H1 (cell line): ENCODE results near the gene EIF5A2. TPM values are rescaled to one million over a fixed set of nuclear protein-coding genes. Genes with fewer than 3 reads are reported as not detected.
A peak's percentile ranks its signal among the peaks of the same experiment; 100 is the strongest.

Source experiments
- CTCF ChIA-PET: fragments of 300-600 bp; sonication (Branson Sonifier 250); formaldehyde crosslinking; loops from one replicate; lab custom pipeline; 2021; ENCODE audit not compliant: partially characterized antibody; lab: Charles Lee
- POLR2A ChIA-PET: fragments of 300-600 bp; sonication (Branson Sonifier 250); formaldehyde crosslinking; loops from one replicate; lab custom pipeline; 2021; ENCODE audit warnings: inconsistent platforms; ENCODE audit not compliant: partially characterized antibody; lab: Charles Lee
- DNase-seq, 2 experiments: peaks; one replicate each; pipeline versions ENCODE4 v3.0.0 to v3.0.0-alpha.2; 2010 to 2022; ENCODE audit warnings: low spot score in 2 of 2, low read depth in 1 of 2, mixed read lengths in 1 of 2
- FAIRE-seq: peaks from 2 replicates; lab custom pipeline; 2011; peaks lifted over from hg19 to GRCh38; lab: Jason Lieb, UNC
- H2AFZ ChIP-seq: 2 replicates; pipeline ENCODE4 v1.8.1; 2012; ENCODE audit warnings: low read length, inconsistent platforms
- H2AK5ac ChIP-seq: 2 replicates; pipeline ENCODE4 v1.6.1; 2013; ENCODE audit warnings: low read depth, low read length
- H2BK120ac ChIP-seq: replicated peaks from 2 replicates; pipeline ENCODE3; 2013; ENCODE audit warnings: low read depth, low read length, inconsistent platforms
- H2BK12ac ChIP-seq: 2 replicates; pipeline ENCODE4 v1.6.1; 2013; ENCODE audit warnings: low read depth, low read length
- H2BK15ac ChIP-seq: 2 replicates; pipeline ENCODE4 v1.6.1; 2013; ENCODE audit warnings: low read length
- H2BK20ac ChIP-seq: 2 replicates; pipeline ENCODE4 v1.6.1; 2013; ENCODE audit warnings: low read length
- H2BK5ac ChIP-seq: 2 replicates; pipeline ENCODE4 v1.6.1; 2013; ENCODE audit warnings: low read depth, low read length
- H3K14ac ChIP-seq: 2 replicates; pipeline ENCODE4 v1.6.1; 2013; ENCODE audit warnings: inconsistent platforms; ENCODE audit not compliant: insufficient read length
- H3K18ac ChIP-seq: 2 replicates; pipeline ENCODE4 v1.6.1; 2013; ENCODE audit warnings: low read length; ENCODE audit errors: extremely low read depth
- H3K23ac ChIP-seq: 2 replicates; pipeline ENCODE4 v1.6.1; 2013; ENCODE audit warnings: inconsistent platforms; ENCODE audit not compliant: insufficient read length
- H3K23me2 ChIP-seq: 2 replicates; pipeline ENCODE4 v1.6.1; 2013; ENCODE audit warnings: low read depth, low read length
- H3K27ac ChIP-seq: 2 replicates; pipeline ENCODE4 v1.6.1; 2011; ENCODE audit warnings: low read depth, low read length, inconsistent platforms
- H3K27me3 ChIP-seq, 4 experiments: replicated peaks in 1 of 4; 1 replicate in 1 of 4; 2 replicates in 3 of 4; pipeline versions ENCODE4 v1.6.1 to v1.8.1; 2011 to 2013; ENCODE audit warnings: low read length in 3 of 4, mild to moderate bottlenecking in 3 of 4, inconsistent platforms in 2 of 4, mixed read lengths in 2 of 4, moderate library complexity in 1 of 4; ENCODE audit not compliant: control insufficient read depth in 3 of 4, insufficient read depth in 3 of 4; ENCODE audit errors: extremely low read depth in 1 of 4
- H3K36me3 ChIP-seq, 4 experiments: 2 replicates each; pipeline versions ENCODE4 v1.6.1 to v1.8.1; 2011 to 2013; ENCODE audit warnings: mild to moderate bottlenecking in 4 of 4, low read length in 3 of 4, moderate library complexity in 2 of 4, control low read depth in 1 of 4, inconsistent platforms in 1 of 4; ENCODE audit not compliant: insufficient read depth in 4 of 4, control insufficient read depth in 2 of 4
- H3K4ac ChIP-seq: replicated peaks from 2 replicates; pipeline ENCODE3; 2013; ENCODE audit warnings: low read length, low read depth, mixed read lengths, inconsistent platforms; ENCODE audit not compliant: insufficient read length
- H3K4me1 ChIP-seq, 4 experiments: replicated peaks in 1 of 4; 1 replicate in 1 of 4; 2 replicates in 3 of 4; pipeline versions ENCODE4 v1.6.1 to v1.8.1; 2011 to 2013; ENCODE audit warnings: low read length in 3 of 4, inconsistent platforms in 2 of 4, mixed read lengths in 1 of 4; ENCODE audit not compliant: insufficient read depth in 4 of 4, control insufficient read depth in 3 of 4
- H3K4me2 ChIP-seq, 2 experiments: 2 replicates each; pipeline versions ENCODE4 v1.6.1 to v1.8.1; 2011 to 2013; ENCODE audit warnings: low read depth in 2 of 2, low read length in 2 of 2, control low read depth in 1 of 2, inconsistent platforms in 1 of 2, mild to moderate bottlenecking in 1 of 2; ENCODE audit not compliant: insufficient read depth in 1 of 2
- H3K4me3 ChIP-seq, 4 experiments: fragments of 200-600, 300-600 bp in 1 of 4; sonication (generic), shearing (Covaris generic), sonication (Bioruptor Twin) in 1 of 4; 2 replicates each; pipeline versions ENCODE4 v1.5.1 to v1.8.1; 2011 to 2016; ENCODE audit warnings: low read length in 4 of 4, low read depth in 3 of 4, control low read depth in 2 of 4, inconsistent platforms in 2 of 4, mild to moderate bottlenecking in 2 of 4, mixed read lengths in 1 of 4, moderate library complexity in 1 of 4; ENCODE audit not compliant: insufficient read depth in 2 of 4; ENCODE audit errors: extremely low read depth in 1 of 4
- H3K56ac ChIP-seq: replicated peaks from 2 replicates; pipeline ENCODE3; 2013; ENCODE audit warnings: low read depth, mild to moderate bottlenecking, mixed read lengths, low read length, inconsistent platforms; ENCODE audit not compliant: insufficient read length
- H3K79me1 ChIP-seq: 2 replicates; pipeline ENCODE4 v1.6.1; 2013; ENCODE audit warnings: low read depth, low read length, control low read depth
- H3K79me2 ChIP-seq, 2 experiments: 2 replicates each; pipeline versions ENCODE4 v1.6.1 to v1.8.1; 2012 to 2013; ENCODE audit warnings: low read length in 2 of 2, mild to moderate bottlenecking in 2 of 2, inconsistent platforms in 1 of 2; ENCODE audit not compliant: insufficient read depth in 2 of 2, control insufficient read depth in 1 of 2
- H3K9ac ChIP-seq, 4 experiments: replicated peaks in 1 of 4; 1 replicate in 1 of 4; 2 replicates in 3 of 4; pipeline versions ENCODE4 v1.6.1 to v1.8.1; 2011 to 2013; ENCODE audit warnings: low read depth in 3 of 4, low read length in 3 of 4, control low read depth in 2 of 4, mild to moderate bottlenecking in 2 of 4, moderate library complexity in 2 of 4, inconsistent platforms in 1 of 4; ENCODE audit errors: extremely low read depth in 1 of 4
- H3K9me3 ChIP-seq, 2 experiments: 2 replicates each; pipeline versions ENCODE4 v1.6.1 to v1.8.1; 2012 to 2013; ENCODE audit warnings: mild to moderate bottlenecking in 2 of 2, moderate library complexity in 2 of 2, control low read depth in 1 of 2, inconsistent platforms in 1 of 2, low read depth in 1 of 2, low read length in 1 of 2, mixed read lengths in 1 of 2; ENCODE audit not compliant: insufficient read depth in 2 of 2
- H4K20me1 ChIP-seq, 2 experiments: replicated peaks in 1 of 2; 2 replicates each; pipeline versions ENCODE3 to v1.8.1; 2011 to 2013; ENCODE audit warnings: inconsistent platforms in 2 of 2, low read length in 2 of 2, mild to moderate bottlenecking in 1 of 2; ENCODE audit not compliant: insufficient read depth in 2 of 2, control insufficient read depth in 1 of 2
- H4K5ac ChIP-seq: 2 replicates; pipeline ENCODE4 v1.6.1; 2013; ENCODE audit warnings: low read length, low read depth, mixed read lengths, inconsistent platforms; ENCODE audit not compliant: insufficient read length
- H4K8ac ChIP-seq: 2 replicates; pipeline ENCODE4 v1.8.0; 2013; ENCODE audit warnings: mild to moderate bottlenecking, moderate library complexity, low read length, inconsistent platforms; ENCODE audit not compliant: insufficient read depth; ENCODE audit errors: extremely low read depth
- H4K91ac ChIP-seq: replicated peaks from 2 replicates; pipeline ENCODE3; 2013; ENCODE audit warnings: low read length, mixed read lengths, inconsistent platforms; ENCODE audit not compliant: insufficient read length
- CBX5 ChIP-seq: fragments of 300-800, 300-1000 bp; sonication (generic); IDR thresholded peaks from 2 replicates; pipeline ENCODE4 v1.7.1; 2016; ENCODE audit warnings: antibody characterized with exemption, low read length, low read depth
- GABPA ChIP-seq: IDR thresholded peaks from 2 replicates; pipeline ENCODE4 v1.6.1; 2011; ENCODE audit warnings: mild to moderate bottlenecking, low read length, moderate library complexity, borderline replicate concordance; ENCODE audit not compliant: insufficient read depth
- GTF2F1 ChIP-seq: IDR thresholded peaks from 2 replicates; pipeline ENCODE4 v1.6.1; 2012; ENCODE audit warnings: low read depth, low read length, improper control_type of control experiment, borderline replicate concordance
- HDAC2 ChIP-seq, 2 experiments: fragments of 300-600 bp in 1 of 2; sonication (generic) in 1 of 2; IDR thresholded peaks; 2 replicates each; pipeline ENCODE4 v1.6.1; 2011 to 2012; ENCODE audit warnings: low read depth in 2 of 2, low read length in 2 of 2, mild to moderate bottlenecking in 2 of 2, moderate library complexity in 2 of 2, borderline replicate concordance in 1 of 2, inconsistent platforms in 1 of 2
- KDM1A ChIP-seq: fragments of 200-600, 300-600 bp; sonication (generic); IDR thresholded peaks from 2 replicates; pipeline ENCODE4 v1.7.1; 2016; ENCODE audit warnings: mild to moderate bottlenecking, low read length, borderline replicate concordance
- MAX ChIP-seq: IDR thresholded peaks from 2 replicates; pipeline ENCODE4 v1.6.1; 2012; ENCODE audit warnings: inconsistent platforms
- WGBS, 2 experiments: shearing (Covaris generic) in 1 of 2; methylation state at CpG; one replicate each; pipeline versions ENCODE4 v1.1.6 to v1.1.7; 2013 to 2015; ENCODE audit warnings: low lambda C conversion rate in 2 of 2, mixed read lengths in 2 of 2, inconsistent platforms in 1 of 2, low coverage in 1 of 2, missing lambda C conversion rate in 1 of 2; ENCODE audit not compliant: insufficient replicate concordance in 2 of 2, insufficient coverage in 1 of 2, insufficient read length in 1 of 2; ENCODE audit errors: extremely low coverage in 1 of 2, missing lambda C conversion rate in 1 of 2; 5-methylcytosine and 5-hydroxymethylcytosine counted together
- long read RNA-seq, 2 experiments: library from RNA in 1 of 2; library from capped mRNA in 1 of 2; stranded (forward); transcript quantifications; one replicate each; pipeline ENCODE4 v2.0.0, GENCODE V29; 2021; ENCODE audit warnings: inconsistent platforms in 1 of 2
- polyA minus RNA-seq, 3 experiments: library from RNA; depleted of rRNA, polyadenylated mRNA; stranded (reverse); fragments of >200 nt; gene quantifications; 1 replicate in 2 of 3; 2 replicates in 1 of 3; pipeline ENCODE4 v1.2.3, GENCODE V29; 2011
- polyA plus RNA-seq, 7 experiments: library from polyadenylated mRNA; depleted of rRNA in 3 of 7; stranded (reverse) in 5 of 7; unstranded in 2 of 7; fragments of >200 nt in 5 of 7; fragments of 200-250 nt in 2 of 7; gene quantifications; 1 replicate in 5 of 7; 2 replicates in 1 of 7; 4 replicates in 1 of 7; pipeline versions ENCODE4 v1.2.1 to v1.2.3, GENCODE V29; 2011 to 2013; ENCODE audit warnings: missing spikeins in 2 of 7, mixed read lengths in 2 of 7
- total RNA-seq: library from RNA; stranded (reverse); fragmentation: NEBNext Ultra II Directional; extraction: Animal tissue kit (Norgen Biotek cat#: 25700); gene quantifications from 2 replicates; pipeline ENCODE4 v1.2.1, GENCODE V29; 2021

EIF5A2 gene
- 13.8 and 15.0 TPM in 2 replicates for total RNA-seq
- 1.5 and 1.6 TPM in 2 replicates for polyA plus RNA-seq (2011; rRNA removed)
- 2.1 TPM for polyA plus RNA-seq (2011; cell fraction: cytosol; rRNA removed)
- polyA plus RNA-seq (2011; cell fraction: nucleus; rRNA removed), result 1.1 TPM
- 5.2 to 10.6 TPM (median 8.2 TPM) in 4 replicates for polyA plus RNA-seq (2012, experiment 1 of 2)
- polyA plus RNA-seq (2012, experiment 2 of 2), result 0.50 TPM
- 7.1 TPM for polyA plus RNA-seq (2013, experiment 1 of 2)
- polyA plus RNA-seq (2013, experiment 2 of 2), result 6.4 TPM
- polyA minus RNA-seq (2011; rRNA and poly(A)+ RNA removed), result 7.4 and 10.3 TPM in 2 replicates
- polyA minus RNA-seq (2011; cell fraction: cytosol; rRNA and poly(A)+ RNA removed), result 1.3 TPM
- polyA minus RNA-seq (2011; cell fraction: nucleus; rRNA and poly(A)+ RNA removed), result 4.3 TPM
- long read RNA-seq, experiment 1, full-length matches to known transcripts, result 3 of 9 reads
- long read RNA-seq, experiment 1, partial matches to known transcripts, result 3 of 9 reads
- long read RNA-seq, experiment 1, other reads (novel, unspliced or antisense), result 3 of 9 reads
- long read RNA-seq, experiment 2, full-length matches to known transcripts, result 3 of 4 reads
- long read RNA-seq, experiment 2, partial matches to known transcripts, result 0 of 4 reads
- long read RNA-seq, experiment 2, other reads (novel, unspliced or antisense), result 1 of 4 reads

DNA sequence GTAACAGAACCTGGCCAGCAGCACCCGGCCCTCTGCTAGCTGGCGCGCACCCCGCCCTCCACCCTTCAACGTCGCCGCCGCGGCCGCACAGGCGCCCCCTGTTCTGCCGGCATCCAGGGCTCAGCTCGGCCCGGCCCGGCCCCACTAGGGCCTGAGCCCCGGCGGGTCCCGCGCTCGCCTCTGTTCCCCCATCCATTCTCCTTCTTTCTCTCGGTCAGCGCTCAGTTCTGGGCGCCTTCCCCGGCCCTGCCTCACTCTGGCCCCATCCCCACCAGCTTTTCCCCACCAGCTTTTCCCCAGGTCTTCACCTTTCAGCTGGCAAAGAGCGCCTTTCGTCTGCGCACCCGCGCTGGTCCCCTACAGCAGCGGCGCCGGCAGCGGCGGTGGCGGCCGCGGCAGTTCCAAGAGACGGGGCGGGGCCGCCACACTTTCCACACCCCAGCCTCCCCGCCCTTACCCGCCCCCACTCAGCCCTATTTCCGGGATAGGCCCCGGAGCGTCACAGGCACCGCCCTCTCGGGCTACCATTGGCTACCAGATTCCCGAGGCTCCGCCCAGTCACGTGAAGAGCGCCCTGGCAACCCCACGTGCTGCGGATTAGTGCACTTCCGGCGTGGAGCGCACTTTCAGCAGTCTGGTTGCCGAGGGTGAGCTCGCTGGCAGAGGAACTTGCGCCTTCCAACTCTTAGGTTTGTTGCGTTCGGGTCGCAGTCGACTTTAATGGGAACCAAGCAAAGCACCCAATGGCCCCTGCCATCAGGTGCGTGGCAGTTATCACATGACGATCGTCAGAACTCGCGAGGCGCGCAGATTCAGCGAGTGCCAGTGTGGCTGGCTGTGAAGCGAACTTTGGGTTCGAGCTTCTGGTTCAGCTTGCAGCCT, at the start of gene EIF5A2:
Gene EIF5A2, minus strand, starts transcription at position 403 of the 882 bp plus-strand sequence. CDS start 831 bp downstream, outside the sequence.
- Histone ChIP-seq H2BK20ac (no peak within 1 kb of the TSS), H3K9ac (peak within 1 kb of the TSS in 3 of 4 experiments; percentile 35 to 65 (median 44); a peak in 5 of 7 replicates), H3K4me1 (peaks cover 0 to 5% (median 2%) of the 10 kb centered on the region in 4 experiments; a peak in 3 of 7 replicates), H3K23ac (no peak within 1 kb of the TSS), H3K23me2 (peaks cover 7% of the 10 kb centered on the region), H4K8ac (peak within 1 kb of the TSS; percentile 90), H4K5ac (no peak within 1 kb of the TSS), H3K27me3 (peaks cover 0 to 17% (median 12%) of the 10 kb centered on the region in 4 experiments; a peak in 6 of 7 replicates), H3K4me3 (peak within 1 kb of the TSS; percentile 63 to 80 (median 70)), H4K91ac (peak within 1 kb of the TSS; percentile 56), H2BK5ac (no peak within 1 kb of the TSS), H3K36me3 (no peaks in the 10 kb centered on the region), H2AFZ (peak within 1 kb of the TSS; percentile 96), H4K20me1 (peaks cover 0 to 4% of the 10 kb centered on the region in 2 experiments), H3K79me2 (no peaks in the 10 kb centered on the region), H3K14ac (no peak within 1 kb of the TSS), H2AK5ac (no peak within 1 kb of the TSS), H3K4me2 (peak within 1 kb of the TSS; percentile 95 to 96), H3K79me1 (no peaks in the 10 kb centered on the region; the same call in 1 of the 2 replicates), H3K4ac (peak within 1 kb of the TSS; percentile 13), H2BK120ac (no peak within 1 kb of the TSS), H2BK15ac (0 out of 2 replicates have a peak within 1 kb of the TSS, but pooled peaks have one; percentile 65), H2BK12ac (peak within 1 kb of the TSS; percentile 64), H3K9me3 (peaks cover 15 to 16% of the 10 kb centered on the region in 2 experiments), H3K27ac (no peak within 1 kb of the TSS), H3K56ac (no peak within 1 kb of the TSS), H3K18ac (0 out of 2 replicates have a peak within 1 kb of the TSS, but pooled peaks have one; percentile 68)
- peak; percentile 83 to 94 for DNase-seq
- WGBS, 2 experiments, result 25% methylated on average over 55 of the region's 73 CpGs; no CpG with 5 or more reads in 1 of the 2 experiments
- FAIRE-seq, result no peak
- ChIA-PET CTCF (interaction anchor here (1.2 kb wide), 1 partner anchor 37 kb away, joined by 3 read pairs; no protein-coding TSS in a partner anchor), POLR2A (interaction anchor here (0.9 to 2.3 kb wide), 8 partner anchors 10 to 95 kb away, joined by 3 to 15 read pairs (median 4); partner anchors contain the start of gene RPL22L1)
- TF ChIP-seq KDM1A, result peak; percentile 84; the same call in 1 of the 2 replicates
- TF ChIP-seq GABPA, result no peak
- TF ChIP-seq MAX, result peak; percentile 100
- no peak for TF ChIP-seq HDAC2 (IDR thresholded peaks at IDR 0.05; ENCODE audit: borderline replicate concordance in 1 of 2, low read depth in 2 of 2, low read length in 2 of 2)
- TF ChIP-seq CBX5, result no peak
- TF ChIP-seq GTF2F1, result no peak
